GM12873 (cell line): ENCODE results near the gene KIAA0319L.
A peak's percentile ranks its signal among the peaks of the same experiment; 100 is the strongest.

ENCODE experiments used
- TF ChIP-seq, protein P1 (sequence below): IDR thresholded peaks from 2 replicates; pipeline ENCODE4 v1.5.1; 2012; ENCODE audit warnings: low read depth, mild to moderate bottlenecking, moderate library complexity, low read length, control low read depth; ENCODE audit not compliant: insufficient read depth; ENCODE audit errors: missing control alignments

Gene KIAA0319L

DNA sequence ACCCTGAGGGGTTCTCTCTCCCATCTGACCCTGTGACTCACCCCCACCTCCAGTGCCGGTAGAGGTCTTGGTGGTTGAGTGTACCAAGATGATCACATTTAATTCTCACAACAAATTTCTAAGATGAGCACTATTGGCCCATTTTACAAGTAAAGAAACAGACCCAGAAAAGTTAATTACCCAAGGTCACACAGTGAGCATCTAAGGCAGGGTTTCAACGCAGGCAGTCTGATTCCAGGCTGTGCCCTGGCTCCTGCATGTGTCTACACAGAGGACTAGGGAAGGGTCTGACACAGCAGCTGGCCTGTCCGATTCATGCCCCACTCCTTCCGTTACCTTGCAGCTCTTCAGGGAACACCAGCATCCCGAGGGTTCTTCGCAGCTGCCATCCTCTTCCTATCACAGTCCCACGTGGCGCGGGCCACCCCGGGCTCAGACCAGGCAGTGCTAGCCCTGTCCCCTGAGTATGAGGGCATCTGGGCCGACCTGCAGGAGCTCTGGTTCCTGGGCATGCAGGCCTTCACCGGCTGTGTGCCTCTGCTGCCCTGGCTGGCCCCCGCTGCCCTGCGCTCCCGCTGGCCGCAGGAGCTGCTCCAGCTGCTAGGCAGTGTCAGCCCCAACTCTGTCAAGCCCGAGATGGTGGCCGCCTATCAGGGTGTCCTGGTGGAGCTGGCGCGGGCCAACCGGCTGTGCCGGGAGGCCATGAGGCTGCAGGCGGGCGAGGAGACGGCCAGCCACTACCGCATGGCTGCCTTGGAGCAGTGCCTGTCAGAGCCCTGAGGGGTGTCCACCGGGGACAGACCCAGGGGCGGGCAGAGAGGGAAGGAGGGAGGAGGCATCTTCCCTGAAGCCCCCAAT, 7.9 kb upstream of the KIAA0319L start:
- TF ChIP-seq, protein P1, sequence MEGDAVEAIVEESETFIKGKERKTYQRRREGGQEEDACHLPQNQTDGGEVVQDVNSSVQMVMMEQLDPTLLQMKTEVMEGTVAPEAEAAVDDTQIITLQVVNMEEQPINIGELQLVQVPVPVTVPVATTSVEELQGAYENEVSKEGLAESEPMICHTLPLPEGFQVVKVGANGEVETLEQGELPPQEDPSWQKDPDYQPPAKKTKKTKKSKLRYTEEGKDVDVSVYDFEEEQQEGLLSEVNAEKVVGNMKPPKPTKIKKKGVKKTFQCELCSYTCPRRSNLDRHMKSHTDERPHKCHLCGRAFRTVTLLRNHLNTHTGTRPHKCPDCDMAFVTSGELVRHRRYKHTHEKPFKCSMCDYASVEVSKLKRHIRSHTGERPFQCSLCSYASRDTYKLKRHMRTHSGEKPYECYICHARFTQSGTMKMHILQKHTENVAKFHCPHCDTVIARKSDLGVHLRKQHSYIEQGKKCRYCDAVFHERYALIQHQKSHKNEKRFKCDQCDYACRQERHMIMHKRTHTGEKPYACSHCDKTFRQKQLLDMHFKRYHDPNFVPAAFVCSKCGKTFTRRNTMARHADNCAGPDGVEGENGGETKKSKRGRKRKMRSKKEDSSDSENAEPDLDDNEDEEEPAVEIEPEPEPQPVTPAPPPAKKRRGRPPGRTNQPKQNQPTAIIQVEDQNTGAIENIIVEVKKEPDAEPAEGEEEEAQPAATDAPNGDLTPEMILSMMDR: no peak

- TF ChIP-seq, protein P1: peak; percentile 95
Measured at GRCh38 chr1:35564037-35564883, 7.1 kb upstream of the KIAA0319L start.

- TF ChIP-seq, protein P1: no peak
Measured at GRCh38 chr1:35563166-35563565, 6.0 kb upstream of the KIAA0319L start.

DNA sequence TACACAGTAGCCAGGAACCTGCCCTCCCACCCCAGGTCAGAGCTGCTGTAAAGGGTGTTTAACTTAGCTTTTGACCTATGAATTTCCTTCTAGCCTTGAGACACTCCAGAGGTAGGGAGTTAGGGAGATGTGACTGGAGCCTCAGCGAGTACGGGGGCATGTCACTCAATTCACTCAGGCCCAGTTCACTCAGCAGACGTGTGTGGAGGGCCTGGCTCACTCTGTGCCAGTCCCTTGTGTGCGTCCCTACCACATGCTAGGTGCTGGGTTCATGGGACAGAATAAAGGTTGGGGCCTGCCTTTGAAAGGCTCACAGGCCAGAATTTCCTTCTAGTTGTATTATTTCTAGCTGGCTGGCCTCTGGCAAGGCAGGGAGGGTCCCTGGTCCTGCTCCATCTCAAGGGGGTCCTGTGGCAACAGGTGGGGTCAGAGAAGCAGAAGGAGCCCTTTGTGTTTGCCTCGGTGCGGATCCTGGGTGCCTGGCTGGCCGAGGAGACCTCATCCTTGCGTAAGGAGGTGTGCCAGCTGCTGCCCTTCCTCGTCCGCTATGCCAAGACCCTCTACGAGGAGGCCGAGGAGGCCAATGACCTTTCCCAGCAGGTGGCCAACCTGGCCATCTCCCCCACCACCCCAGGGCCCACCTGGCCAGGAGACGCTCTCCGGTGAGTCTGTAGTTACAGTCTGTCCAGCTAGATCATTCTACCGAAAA, 4.9 kb upstream of the KIAA0319L start:
- TF ChIP-seq, protein P1: no peak

DNA sequence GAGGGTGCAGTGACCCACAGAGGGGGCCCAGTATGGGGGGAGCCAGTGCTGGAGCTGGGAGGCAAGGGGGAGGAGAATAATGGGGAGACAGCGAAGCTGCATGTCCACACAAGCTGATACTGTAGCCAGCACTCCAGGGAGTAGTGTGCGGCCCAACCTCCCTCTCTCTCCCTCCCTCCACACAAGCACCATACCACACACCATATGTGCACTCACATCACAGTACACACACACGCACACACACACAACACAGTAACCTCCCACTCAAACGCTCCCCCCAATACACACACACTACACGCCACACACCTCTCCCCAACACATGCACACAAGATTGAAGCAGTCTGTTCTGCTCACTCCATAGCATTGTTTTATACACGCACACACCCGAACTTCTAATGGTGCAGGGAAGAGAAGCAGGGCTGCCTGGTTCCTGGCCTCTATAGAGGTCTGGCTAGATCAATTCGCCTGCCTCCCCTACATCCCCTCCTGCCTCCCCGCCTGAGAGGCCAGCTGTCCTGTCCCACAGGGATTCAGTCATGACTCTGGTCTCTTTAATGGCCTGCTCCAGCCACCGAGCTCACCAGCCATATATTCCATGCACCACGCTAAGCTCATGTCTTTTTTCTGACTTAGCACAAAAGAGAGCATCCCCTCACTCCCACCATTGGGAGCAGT, 4.2 kb upstream of the KIAA0319L start:
- TF ChIP-seq, protein P1: no peak

GRCh38 chr1:35560256-35561225, 3.3 kb upstream of the KIAA0319L start:
- TF ChIP-seq, protein P1: no peak
